HG03139 (cell line): ENCODE measurements around the gene MRPS2.
"Not testable (repeated sequence)": the region's sequence is repeated elsewhere in the genome, so short reads cannot be mapped to it uniquely, and the experiment has no call there.

Experiments
- ATAC-seq: cut with Tn5 transposase; IDR thresholded peaks from one replicate; pipeline ENCODE4 v1.9.1; 2021; ENCODE audit not compliant: unreplicated experiment

Gene MRPS2

DNA sequence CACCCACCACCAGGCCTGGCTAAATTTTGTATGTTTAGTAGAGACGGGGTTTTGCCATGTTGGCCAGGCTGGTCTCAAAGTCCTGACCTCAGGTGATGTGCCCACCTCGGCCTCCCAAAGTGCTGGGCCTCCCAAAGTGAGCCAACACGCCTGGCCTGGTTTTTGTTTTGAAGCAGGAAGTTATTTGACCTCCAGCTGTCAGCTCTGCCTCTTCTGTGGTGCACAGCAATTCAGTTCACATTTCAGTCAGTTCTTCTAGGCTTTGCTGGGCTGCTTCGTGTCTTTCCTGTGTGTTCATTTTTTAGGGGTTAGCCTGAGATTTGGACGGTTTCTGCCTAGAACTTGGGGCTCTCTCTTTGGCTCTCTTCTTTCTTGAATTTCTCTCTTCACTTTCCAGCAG lies 29.7 kb downstream of the MRPS2 start:
- ATAC-seq, result no peak

DNA sequence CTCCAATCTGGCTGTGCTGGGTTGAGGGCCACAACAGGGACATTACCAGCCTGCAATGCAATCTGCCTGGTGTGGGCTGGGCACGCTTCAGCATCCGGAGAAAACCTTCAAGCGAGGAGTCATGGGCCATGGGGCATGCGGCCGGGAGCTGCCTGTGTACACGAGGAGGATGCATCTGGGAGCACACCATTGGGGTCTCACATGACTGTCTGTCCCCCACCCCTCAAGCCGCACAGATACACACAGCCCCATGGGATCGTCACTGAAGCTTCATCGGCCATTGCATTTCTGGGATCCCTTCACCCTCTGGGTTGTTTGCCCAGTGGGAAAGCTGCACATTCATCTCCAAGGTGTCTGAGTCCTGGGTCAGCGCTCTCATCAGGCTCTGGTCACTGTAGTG lies 30.6 kb downstream of the MRPS2 start:
- ATAC-seq, result no peak

DNA sequence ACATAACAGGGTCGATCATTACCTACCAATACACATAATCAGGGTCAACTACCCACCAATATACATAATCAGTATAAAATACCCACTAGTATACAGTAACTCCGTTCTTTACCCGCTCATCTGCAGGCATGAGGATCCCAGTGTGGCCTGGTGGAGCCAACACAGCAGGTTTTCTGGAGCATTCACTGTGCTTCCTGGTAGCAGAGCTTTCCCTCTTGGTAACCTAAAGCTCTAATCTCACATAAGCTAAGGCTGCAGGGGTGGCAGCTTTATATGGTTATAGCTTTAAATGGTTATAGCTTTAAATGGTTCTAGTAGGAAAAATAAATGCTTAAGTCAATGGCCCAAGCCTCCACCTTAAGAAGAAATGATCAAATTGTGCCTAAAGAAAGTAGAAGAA lies 32.6 kb downstream of the MRPS2 start:
- no peak for ATAC-seq

DNA sequence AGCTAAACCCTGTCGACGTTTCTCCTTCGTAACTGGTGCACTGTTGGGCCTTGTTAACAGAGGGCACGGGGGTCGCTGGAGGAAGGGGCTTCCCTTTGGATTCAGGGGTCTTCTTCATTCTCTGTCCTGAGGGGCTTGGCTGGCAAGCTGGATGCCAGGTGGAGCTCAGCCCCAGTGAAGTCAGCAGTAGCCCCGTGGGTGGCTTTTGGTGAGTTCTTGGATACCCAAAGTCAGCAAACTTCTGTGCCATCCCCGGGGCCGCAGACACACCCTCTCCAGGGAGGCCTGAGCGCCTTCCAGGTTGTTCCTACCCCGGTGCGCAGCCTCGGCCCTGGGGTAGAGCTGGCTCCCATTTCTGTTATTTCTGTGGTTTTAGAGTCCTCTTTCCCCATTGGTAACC lies 33.2 kb downstream of the MRPS2 start:
- no peak for ATAC-seq

DNA sequence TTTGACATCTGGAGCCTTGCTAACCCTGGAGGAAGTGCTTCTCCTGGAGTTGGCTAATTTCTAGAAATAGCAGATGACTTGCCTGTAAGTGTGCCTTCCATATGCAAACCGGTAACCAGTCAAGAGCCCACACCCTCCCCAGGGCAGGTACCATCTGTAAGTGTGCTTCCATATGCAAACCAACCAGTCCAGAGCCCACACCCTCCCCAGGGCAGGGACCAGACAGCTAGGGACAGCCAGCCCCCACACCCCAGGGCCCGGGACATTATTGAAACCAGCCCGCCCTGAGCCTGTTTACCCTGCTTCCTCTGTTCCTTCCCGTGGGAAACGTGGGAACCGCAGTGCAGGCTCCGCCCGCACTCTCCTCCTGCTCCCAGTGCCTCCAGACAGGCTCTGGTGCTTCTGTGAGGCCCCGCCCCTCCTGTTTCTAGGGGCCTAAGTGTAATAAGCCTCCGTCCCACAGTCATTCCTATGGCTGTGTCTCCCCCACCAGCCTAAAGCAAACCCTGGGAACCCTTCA lies 33.8 kb downstream of the MRPS2 start:
- ATAC-seq, result not testable (repeated sequence)

DNA sequence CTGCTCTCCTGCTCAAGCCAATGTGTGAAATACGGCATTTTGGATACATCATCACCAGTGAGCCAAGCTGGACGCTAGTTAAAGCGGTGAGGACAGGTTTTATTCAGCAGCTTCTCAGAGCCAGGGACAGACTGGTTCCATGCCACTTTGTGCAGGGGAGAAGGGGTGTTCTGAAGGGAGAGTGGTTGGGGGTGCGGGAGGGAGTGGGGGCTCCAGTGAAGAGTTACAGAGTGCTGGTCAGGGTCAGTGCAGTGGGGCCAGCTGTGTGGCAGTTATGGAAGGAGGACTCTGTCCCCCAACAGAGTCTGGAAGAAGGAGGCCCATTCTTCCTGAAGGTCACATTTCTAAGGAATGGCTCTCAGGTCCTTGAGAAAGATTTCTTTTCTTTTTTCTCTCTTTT lies 34.3 kb downstream of the MRPS2 start:
- ATAC-seq, result not testable (repeated sequence)

DNA sequence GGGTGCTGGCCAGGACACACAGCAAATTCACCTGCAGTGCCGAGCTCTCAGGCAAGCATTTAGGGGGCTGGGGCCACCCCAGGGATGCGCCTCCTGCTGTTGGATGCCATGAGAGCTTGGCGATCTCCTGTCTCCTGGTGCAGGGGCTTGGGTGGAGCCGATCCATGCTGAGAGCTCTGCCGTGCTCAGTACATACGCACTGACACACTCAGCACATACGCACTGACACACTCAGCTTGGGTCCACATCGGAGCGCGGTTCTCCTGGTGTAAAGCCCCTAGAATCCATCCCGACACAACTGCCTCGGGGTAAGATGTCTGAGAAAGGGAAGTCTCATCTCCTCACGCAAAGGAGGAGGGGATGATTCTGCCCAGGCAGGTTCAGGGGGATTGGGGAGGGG lies 35.1 kb downstream of the MRPS2 start:
- ATAC-seq, result not testable (repeated sequence)

DNA sequence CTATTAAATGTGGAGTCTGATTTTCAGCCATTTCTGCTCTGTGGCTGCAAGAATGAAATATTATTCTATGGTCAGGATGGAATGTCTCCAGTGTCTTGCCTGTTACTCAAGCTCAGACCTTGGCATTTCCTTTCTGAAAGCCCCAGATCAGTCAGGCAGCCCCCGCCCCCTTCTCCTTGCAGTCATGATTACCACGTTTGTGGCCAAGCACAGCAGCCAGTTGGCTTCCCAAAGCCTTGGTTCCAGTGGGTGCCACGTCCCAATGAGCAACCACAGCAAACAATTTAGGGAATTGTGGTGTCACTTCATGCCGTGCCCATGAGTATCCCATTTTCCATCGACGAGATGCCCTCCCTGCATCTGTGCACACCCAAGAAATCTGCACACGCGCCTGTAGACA lies 35.7 kb downstream of the MRPS2 start:
- ATAC-seq, result no peak

DNA sequence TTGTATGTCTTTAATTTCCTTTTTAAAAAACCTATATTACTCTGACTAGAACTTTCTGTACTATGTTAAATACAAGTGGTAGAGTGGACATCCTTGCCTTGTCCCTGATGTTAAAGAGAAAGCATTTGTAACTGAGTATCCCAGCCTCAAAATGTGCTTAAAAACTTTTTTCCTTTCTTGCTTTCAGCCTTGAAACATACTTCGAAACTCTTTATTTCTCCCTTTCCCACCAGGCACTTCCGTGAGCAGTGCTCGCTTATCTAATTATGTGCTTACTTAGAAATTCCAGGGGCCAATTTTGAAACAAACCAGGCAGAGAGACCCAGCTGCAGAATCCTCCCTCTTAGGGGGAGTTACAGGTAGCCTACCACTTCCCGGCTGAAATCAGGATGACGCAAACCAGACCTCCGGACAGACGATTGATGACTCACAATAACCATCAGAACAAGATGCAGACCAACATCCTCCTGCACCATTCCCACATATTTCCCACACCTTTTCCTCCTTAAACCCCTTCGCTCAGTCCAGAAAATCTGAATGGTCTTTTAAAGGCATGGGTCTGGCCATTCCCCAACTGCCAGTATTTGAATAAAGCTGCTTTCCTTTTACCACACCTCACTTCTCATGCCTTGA lies 42.9 kb downstream of the MRPS2 start:
- ATAC-seq, result not testable (repeated sequence)

DNA sequence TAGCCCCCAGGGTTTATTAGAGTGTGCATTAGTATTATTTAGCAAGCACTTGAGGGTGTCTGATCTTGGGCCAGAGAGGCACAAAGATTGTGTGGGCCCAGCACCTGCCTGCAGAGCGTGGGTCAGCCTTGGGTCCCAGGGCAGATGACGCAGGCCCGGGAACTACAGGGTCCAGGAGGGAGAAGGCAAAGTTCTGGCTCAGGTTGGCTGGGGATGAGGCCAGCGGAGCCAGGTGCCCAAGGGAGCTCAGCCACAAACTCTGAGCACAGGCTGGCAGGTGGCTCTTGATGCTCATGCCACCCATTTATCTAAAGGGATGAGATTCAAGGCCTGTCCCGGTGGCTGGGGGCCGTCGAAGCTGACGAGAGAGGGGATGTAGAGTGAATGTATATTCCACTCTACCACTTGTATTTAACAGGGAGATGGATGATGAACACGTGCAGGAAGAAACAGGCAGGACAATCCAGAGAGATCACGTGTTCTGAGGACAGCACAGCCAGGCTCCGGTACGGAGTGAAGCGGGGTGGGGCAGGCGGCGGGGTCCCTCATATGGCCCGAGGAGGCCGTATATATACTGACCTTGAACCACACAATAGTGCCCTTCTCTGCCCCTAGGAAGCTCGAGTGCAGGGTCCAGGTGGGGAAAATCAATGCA lies 44.6 kb downstream of the MRPS2 start:
- ATAC-seq, result no peak

DNA sequence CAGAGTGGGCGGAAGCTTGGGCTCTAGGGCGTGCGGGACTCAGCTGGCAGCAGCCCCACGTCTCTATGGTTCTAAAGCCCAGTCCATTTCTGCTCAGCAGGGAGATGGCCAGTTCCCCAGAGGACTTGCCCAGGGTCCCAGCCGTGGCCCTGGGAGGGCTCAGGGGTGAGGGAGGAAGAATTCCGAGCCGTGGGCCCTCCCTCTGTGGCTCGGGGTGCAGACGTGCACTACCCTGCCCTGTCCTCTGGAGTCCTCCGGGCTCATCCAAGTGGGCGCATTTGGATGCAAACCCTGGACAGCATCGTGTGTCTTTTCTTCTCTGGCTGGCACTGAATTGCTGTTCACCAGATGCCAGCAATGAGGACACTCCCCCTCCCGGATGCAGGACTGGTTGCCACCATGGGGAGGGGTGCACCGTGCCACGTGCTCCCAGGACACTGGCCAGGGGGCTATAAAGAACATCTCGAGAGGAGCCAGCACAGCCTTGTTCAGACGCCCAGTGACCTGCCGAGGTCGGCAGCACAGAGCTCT lies 45.2 kb downstream of the MRPS2 start, which contains the start of gene OBP2A:
OBP2A (plus strand) TSS at position 481 of the 531 bp plus-strand sequence. CDS start 55 bp downstream, outside the sequence.
- ATAC-seq, result not testable (repeated sequence)

DNA sequence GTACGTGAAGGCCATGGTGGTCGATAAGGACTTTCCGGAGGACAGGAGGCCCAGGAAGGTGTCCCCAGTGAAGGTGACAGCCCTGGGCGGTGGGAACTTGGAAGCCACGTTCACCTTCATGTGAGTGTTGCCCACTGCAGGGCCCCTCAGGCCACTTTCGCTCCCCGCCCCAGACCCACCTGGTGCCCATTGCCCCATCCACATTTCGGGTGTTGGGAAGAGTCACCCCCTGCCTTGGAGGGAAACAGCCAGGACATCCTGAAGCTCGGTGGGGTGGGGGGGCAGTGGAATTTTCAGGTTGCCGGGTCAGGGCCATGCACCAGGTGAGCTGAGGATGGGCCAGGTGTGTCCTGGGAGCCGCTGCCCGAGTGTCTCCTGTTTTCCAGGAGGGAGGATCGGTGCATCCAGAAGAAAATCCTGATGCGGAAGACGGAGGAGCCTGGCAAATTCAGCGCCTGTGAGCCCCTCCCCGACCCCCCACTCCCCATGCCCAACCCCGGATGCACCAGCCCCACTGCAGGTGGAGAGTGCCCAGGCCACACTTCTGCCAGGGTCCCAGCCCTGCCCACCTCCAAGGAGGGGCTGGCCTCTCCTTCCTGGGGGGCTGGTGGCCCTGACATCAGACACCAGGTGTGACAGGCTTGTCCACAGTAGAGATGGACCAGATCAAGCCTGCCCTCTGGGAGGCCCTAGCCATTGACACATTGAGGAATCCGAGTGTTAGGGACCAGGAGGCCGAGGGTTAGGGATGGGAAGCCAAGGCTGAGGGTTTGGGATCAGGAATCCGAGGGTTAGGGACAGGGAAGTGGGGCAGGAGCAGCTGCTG lies 46.5 kb downstream of the MRPS2 start:
- not testable (repeated sequence) for ATAC-seq

DNA sequence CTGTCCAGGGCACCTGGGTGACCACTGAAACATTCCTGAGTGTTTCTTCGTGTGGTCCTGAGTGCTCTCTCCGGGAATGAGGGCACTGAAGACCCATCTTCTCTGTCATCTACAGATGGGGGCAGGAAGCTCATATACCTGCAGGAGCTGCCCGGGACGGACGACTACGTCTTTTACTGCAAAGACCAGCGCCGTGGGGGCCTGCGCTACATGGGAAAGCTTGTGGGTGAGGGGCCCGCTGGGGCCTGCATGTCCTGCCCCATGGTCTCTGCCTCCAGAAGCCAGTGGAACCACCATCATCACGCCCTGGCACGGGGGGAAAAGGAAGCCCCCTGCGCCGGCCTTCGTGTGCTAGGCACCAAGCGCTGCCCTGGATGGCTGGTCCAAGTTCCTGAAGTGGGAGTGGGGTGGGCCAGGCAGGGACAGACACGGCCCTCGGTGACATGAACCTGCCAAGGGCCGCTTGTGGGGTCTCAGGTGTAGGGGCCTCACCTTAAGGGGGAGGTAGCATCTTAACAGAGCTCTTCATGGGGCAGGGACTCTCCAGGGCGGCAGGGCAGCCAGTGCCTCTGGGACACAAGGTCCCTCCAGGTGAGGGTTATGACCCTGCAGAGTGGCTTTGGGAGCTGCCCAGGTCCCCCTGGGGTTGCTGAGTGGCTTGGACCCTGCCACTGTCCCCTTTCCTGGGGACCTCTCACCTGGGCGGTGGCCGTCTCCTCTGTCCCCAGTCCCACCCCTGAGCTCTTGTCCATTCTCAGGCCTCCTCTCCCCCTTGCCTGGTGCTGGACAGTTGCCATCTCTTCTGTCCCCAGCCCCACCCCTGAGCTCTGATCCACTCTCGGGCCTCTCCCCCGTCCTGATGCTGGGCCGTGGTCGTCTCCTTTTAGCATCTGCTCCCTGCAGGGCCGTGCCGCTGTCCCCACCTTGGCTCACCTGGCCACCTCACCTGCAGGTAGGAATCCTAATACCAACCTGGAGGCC lies 47.6 kb downstream of the MRPS2 start:
- no peak for ATAC-seq

DNA sequence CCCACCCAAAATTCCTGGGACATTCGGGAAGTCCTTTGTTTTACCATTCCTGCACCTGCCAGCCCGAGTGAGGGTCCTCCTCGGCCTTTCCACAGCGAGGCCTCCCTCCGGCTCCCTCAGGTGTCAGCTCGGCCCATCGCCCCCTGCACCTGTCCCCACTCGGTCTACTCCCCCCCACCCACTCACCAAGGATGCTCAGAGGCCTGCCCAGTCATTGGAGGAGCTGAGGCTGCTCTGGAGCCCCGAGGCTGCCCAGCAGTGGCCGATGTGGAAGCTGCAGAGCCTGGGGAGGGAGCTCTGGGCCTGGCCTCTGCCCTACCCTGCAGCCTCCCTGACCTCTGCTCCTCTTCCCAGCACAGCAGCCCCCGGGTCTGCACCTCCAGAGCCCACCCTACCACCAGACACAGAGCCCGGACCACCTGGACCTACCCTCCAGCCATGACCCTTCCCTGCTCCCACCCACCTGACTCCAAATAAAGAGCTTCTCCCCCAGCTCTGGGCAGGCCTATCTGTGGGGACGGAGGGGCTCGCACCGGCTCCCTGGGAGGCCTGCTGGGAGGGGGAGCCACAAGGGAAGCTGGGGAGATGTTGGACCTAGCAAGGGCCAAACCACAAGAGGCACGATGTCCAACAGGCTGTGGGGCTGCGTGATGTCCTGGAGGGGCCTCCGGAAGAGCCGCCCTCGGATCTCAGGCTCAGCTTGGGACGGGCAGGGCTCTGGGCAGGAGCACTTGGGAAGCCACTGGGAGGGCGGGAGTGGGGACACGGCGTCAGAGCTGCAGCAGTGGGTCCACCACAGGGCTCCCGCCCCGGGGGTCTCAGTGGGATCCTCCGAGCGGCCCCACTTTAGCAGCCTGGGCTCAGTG lies 49.2 kb downstream of the MRPS2 start:
- ATAC-seq, result not testable (repeated sequence)

DNA sequence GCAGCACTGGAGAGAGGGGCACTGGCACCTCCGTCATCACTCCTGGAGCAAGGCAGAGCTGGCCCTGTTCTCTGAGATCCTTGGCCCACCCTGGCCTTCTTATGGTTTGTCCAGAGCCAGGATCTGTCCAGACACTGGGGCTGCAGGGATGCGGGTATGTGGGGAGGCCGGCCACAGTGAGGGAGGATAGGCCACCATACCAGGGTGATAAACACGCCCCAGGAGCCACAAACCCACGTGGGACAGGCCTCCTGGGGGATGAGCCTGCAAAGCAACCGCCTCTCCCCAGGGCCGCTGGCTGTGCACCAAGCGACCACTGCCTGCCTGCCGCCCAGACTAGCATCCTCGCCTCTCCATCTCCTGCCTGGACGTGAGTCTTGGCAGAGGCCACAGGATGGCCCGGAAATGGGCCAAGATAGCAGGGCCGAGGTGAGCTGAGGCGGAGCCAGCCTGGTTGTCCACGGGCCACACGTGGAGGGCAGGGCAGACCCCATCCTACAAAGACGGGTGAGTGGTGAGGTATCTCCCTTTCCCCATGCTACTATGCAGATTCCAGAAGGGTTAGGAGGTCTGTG lies 49.9 kb downstream of the MRPS2 start:
- no peak for ATAC-seq

DNA sequence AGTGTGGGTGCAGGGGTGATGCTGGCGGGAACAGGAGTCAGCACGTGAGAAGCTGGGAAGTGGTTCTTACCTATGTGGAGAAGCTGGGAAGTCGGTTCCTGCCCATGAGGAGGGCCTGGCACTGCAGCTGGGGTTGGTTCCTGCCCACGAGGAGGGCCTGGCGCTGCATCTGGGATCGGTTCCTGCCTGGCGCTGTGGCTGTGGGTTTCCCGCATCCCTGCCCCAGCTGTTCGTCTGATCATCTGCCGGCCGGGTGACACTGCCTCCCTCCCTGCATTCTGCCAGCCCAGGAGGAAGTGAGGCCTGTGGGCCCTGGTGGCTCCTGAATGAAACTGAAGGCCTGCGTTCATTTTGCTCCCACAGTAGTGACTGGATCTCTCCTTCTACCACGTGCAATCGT lies 50.5 kb downstream of the MRPS2 start:
- no peak for ATAC-seq

DNA sequence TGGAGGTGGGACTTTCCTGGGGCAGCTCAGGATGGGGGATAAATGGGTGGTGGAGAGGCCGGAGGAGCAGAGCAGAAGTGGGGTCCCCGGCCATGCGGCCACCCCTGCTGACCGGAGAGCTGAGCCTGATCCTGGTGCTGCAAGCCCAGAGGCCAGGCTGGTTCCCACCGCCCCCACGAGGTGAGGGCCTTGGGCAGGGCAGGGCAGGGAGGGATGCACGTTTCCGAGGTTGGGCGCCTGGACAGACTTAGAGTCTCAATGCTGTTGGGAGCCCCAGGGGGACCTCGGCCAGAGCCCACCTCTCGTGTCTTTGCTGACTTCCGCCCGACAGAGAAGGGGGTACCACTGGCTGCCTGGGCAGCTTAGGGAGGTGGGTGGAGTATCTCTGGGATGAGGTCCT lies 51.0 kb downstream of the MRPS2 start:
- ATAC-seq, result no peak

DNA sequence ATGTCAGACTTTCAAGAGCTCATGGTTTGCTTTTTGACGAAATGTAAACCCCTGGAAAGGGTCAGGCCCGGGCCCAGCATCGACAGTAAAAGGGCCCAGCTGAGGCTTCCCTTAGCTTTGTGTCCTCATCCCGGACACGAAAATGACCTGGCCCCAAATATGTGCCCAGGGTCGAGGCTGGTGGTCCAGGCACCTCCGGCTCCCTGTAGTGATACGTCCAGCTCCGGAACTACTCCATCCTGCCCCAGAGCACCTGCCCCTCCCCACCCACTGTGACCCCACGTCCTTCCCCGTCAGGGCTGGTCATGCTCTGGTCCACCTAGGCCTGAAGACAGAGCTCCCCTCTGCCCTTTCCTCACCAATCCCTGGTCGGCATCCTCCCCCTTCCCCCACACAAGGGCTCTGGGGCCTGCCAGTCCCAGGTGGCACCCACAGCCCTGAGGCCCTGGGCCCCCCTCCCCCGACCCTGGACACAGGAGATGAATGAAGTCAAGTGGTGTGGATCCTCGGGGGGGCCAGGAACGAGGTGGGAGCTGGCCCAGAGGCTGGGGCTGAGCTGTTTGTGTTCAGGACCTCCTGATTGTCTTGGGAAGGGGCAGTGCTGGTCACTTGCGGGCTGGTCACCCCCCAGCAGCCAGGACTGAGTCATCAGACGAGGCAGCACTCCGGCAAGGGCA lies 51.7 kb downstream of the MRPS2 start:
- no peak for ATAC-seq
